A549 treated with Hydrocortisone at 1 μM for 4 hours (cell line): Measurements from ENCODE around the gene SPINT3. TPM values are rescaled to one million over a fixed set of nuclear protein-coding genes. Genes with fewer than 3 reads are reported as not detected.

Experiments
- total RNA-seq: library from RNA; stranded (reverse); fragments of 200-300 nt; extraction: Qiagen RNA extraction; gene quantifications from 5 replicates; pipeline ENCODE4 v1.2.3, GENCODE V29; 2022

Gene SPINT3
- total RNA-seq, result not detected in 5 replicates

GRCh38 chr20:45515147-45515913 is at the start of gene SPINT3:
Gene SPINT3 (minus strand): TSS chr20:45515622. CDS start chr20:45515608, 14 bp downstream.

GRCh38 chr20:45547206-45547770 is 31.9 kb upstream of the SPINT3 start, which contains the start of gene EPPIN:
Gene EPPIN (minus strand): TSS chr20:45547401. CDS start chr20:45547357, 44 bp downstream.

GRCh38 chr20:45539382-45539781 is 24.0 kb upstream of the SPINT3 start, which contains the start of gene WFDC6:
Gene WFDC6 (minus strand): TSS chr20:45539482. CDS start chr20:45539407, 75 bp downstream.

GRCh38 chr20:45469336-45470261 is 45.8 kb downstream of the SPINT3 start, which contains the start of gene WFDC2:
Gene WFDC2 (plus strand): TSS chr20:45469753. CDS start chr20:45469782, 29 bp downstream.

Other genes starting within 250 kb of the SPINT3 start
- gene RBPJL, start 208.8 kb downstream of the SPINT3 start, total RNA-seq, result not detected in 5 replicates
- gene MATN4, start 207.3 kb downstream of the SPINT3 start, total RNA-seq, result 0.06 to 0.16 TPM (median 0.08 TPM) in 5 replicates
- gene SDC4, start 167.2 kb downstream of the SPINT3 start, total RNA-seq, result 98.7 to 125 TPM (median 105 TPM) in 5 replicates
- gene SYS1, start 152.5 kb downstream of the SPINT3 start, total RNA-seq, result 29.7 to 33.4 TPM (median 30.1 TPM) in 5 replicates
- not detected in 5 replicates for gene TP53TG5, start 137.3 kb downstream of the SPINT3 start, total RNA-seq
- gene DBNDD2, start 107.3 kb downstream of the SPINT3 start, total RNA-seq, result 22.6 to 30.1 TPM (median 25.2 TPM) in 5 replicates
- gene PIGT, start 99.5 kb downstream of the SPINT3 start, total RNA-seq, result 90.4 to 103 TPM (median 99.0 TPM) in 5 replicates
- 0.35 TPM in 1 of 5 replicates, not detected in the others for gene WFDC2, start 45.9 kb downstream of the SPINT3 start, total RNA-seq
- gene WFDC6, start 23.9 kb upstream of the SPINT3 start, total RNA-seq, result not detected in 5 replicates
- gene EPPIN, start 31.8 kb upstream of the SPINT3 start, total RNA-seq, result not detected in 5 replicates
- gene WFDC8, start 63.7 kb upstream of the SPINT3 start, total RNA-seq, result not detected in 5 replicates
- not detected in 5 replicates for gene WFDC10A, start 114.1 kb upstream of the SPINT3 start, total RNA-seq
- gene WFDC9, start 115.7 kb upstream of the SPINT3 start, total RNA-seq, result not detected in 5 replicates
- not detected in 5 replicates for gene WFDC11, start 154.6 kb upstream of the SPINT3 start, total RNA-seq
- gene WFDC13, start 186.4 kb upstream of the SPINT3 start, total RNA-seq, result not detected in 5 replicates
- not detected in 5 replicates for gene WFDC10B, start 189.4 kb upstream of the SPINT3 start, total RNA-seq
- gene SPINT4, start 206.7 kb upstream of the SPINT3 start, total RNA-seq, result not detected in 5 replicates